Stomach (tissue), 4 donors: ENCODE results near the gene PLXNB2.

Experiments
- CTCF ChIP-seq, 7 experiments: fragments of 450-650 bp in 4 of 7; fragments of 200-600 bp in 3 of 7; sonication (generic) in 3 of 7; IDR thresholded peaks; one replicate each; pipeline ENCODE4 v1.5.1; 2016 to 2019; ENCODE audit warnings: antibody characterized with exemption in 7 of 7, control low read depth in 2 of 7, mild to moderate bottlenecking in 1 of 7
- POLR2AphosphoS5 ChIP-seq, 3 donors: sonication (generic); formaldehyde crosslinking; IDR thresholded peaks; one replicate each; pipeline ENCODE4 v1.6.1; 2016; ENCODE audit warnings: antibody characterized with exemption in 3 of 3

GRCh38 chr22:50356186-50356585, 48.7 kb upstream of the PLXNB2 start:
- TF ChIP-seq CTCF (IDR thresholded peaks at IDR 0.05) (no peak), POLR2AphosphoS5 (IDR thresholded peaks at IDR 0.05) (no peak)
